ENCODE measurements around the gene PDE1C.

The PDE1C gene

GRCh38 chr7:32044739-32045138 lies 25.5 kb downstream of the PDE1C start:
- TF ChIP-seq CTCF (conservative IDR thresholded peaks at IDR 0.05) (no peak), ZFX (IDR thresholded peaks at IDR 0.05) (no peak)
- no peak overlapping the region for H3K27ac ChIP-seq

GRCh38 chr7:32043688-32044087 lies 26.5 kb downstream of the PDE1C start:
- H3K27ac ChIP-seq = no peak overlapping the region
- TF ChIP-seq CTCF (conservative IDR thresholded peaks at IDR 0.05) = no peak

- H3K27ac ChIP-seq = no peak overlapping the region
- TF ChIP-seq CTCF (conservative IDR thresholded peaks at IDR 0.05) (no peak), ZFX (IDR thresholded peaks at IDR 0.05) (no peak)
Measured at GRCh38 chr7:32042900-32043299, 27.3 kb downstream of the PDE1C start.

GRCh38 chr7:32039000-32039756 lies 31.0 kb downstream of the PDE1C start:
- no peak overlapping the region for H3K27ac ChIP-seq
- TF ChIP-seq ZFX (IDR thresholded peaks at IDR 0.05) = no peak
- TF ChIP-seq CTCF (conservative IDR thresholded peaks at IDR 0.05) = peak; percentile 58

GRCh38 chr7:32037650-32038198 lies 32.5 kb downstream of the PDE1C start:
- TF ChIP-seq ZFX (IDR thresholded peaks at IDR 0.05) = no peak
- no peak for TF ChIP-seq CTCF (conservative IDR thresholded peaks at IDR 0.05)
- H3K27ac ChIP-seq = no peak overlapping the region

GRCh38 chr7:32036557-32036956 lies 33.6 kb downstream of the PDE1C start:
- H3K27ac ChIP-seq = no peak overlapping the region
- TF ChIP-seq ZFX (IDR thresholded peaks at IDR 0.05) (no peak), CTCF (conservative IDR thresholded peaks at IDR 0.05) (no peak)

GRCh38 chr7:32034052-32034451 lies 36.2 kb downstream of the PDE1C start:
- H3K27ac ChIP-seq = no peak overlapping the region
- TF ChIP-seq CTCF (conservative IDR thresholded peaks at IDR 0.05) (peak; percentile 26), ZFX (IDR thresholded peaks at IDR 0.05) (no peak)
